OCI-LY3 (cell line): ENCODE data around the gene POLE4.

Experiments used
- H2AFZ ChIP-seq: fragments of 200-600, 300-600 bp; shearing (Covaris generic); 2 replicates; pipeline ENCODE4 v1.6.0; 2014; ENCODE audit warnings: antibody characterized with exemption, low read depth, low read length
- H3K27ac ChIP-seq: fragments of 200-600, 300-600 bp; sonication (generic); 2 replicates; pipeline ENCODE4 v1.5.1; 2014; ENCODE audit warnings: mild to moderate bottlenecking, low read length, moderate library complexity, mixed read lengths
- H3K27me3 ChIP-seq: fragments of 200-600, 300-600 bp; sonication (generic); 2 replicates; pipeline ENCODE4 v1.6.1; 2014; ENCODE audit warnings: low read depth, low read length, mixed read lengths
- H3K36me3 ChIP-seq: fragments of 200-600, 300-600 bp; sonication (generic); replicated peaks from 2 replicates; pipeline ENCODE3; 2014; ENCODE audit warnings: low read depth, low read length, mixed read lengths
- H3K4me1 ChIP-seq: fragments of 300-600, 200-600 bp; sonication (generic); 2 replicates; pipeline ENCODE4 v1.6.1; 2014; ENCODE audit warnings: low read length, mixed read lengths
- H3K4me2 ChIP-seq: fragments of 200-600, 300-600 bp; sonication (generic); 2 replicates; pipeline ENCODE4 v1.6.1; 2014; ENCODE audit warnings: low read length, mixed read lengths
- H3K4me3 ChIP-seq: fragments of 300-600, 200-600 bp; sonication (generic); 2 replicates; pipeline ENCODE4 v1.5.1; 2014; ENCODE audit warnings: antibody characterized with exemption, mild to moderate bottlenecking, low read length, moderate library complexity
- H3K79me2 ChIP-seq: fragments of 300-600, 200-600 bp; shearing (Covaris generic); 2 replicates; pipeline ENCODE4 v1.6.1; 2014; ENCODE audit warnings: mild to moderate bottlenecking, low read length, mixed read lengths
- H3K9ac ChIP-seq: fragments of 300-600, 200-600 bp; shearing (Covaris generic); 2 replicates; pipeline ENCODE4 v1.6.0; 2014; ENCODE audit warnings: mild to moderate bottlenecking, low read length, moderate library complexity
- H3K9me3 ChIP-seq: fragments of 200-600, 300-600 bp; shearing (Covaris generic); 2 replicates; pipeline ENCODE4 v1.6.1; 2014; ENCODE audit warnings: low read length, mixed read lengths; ENCODE audit not compliant: insufficient read depth
- H4K20me1 ChIP-seq: fragments of 200-600, 300-600 bp; sonication (generic); 2 replicates; pipeline ENCODE4 v1.6.1; 2016; ENCODE audit warnings: low read length, mixed read lengths; ENCODE audit not compliant: insufficient read depth
- EZH2phosphoT487 ChIP-seq: fragments of 200-600 bp; shearing (Covaris generic); IDR thresholded peaks from 2 replicates; pipeline ENCODE4 v1.6.1; 2018; ENCODE audit warnings: antibody characterized with exemption, mixed run types, low read depth
- TF ChIP-seq, protein P1 (sequence below): fragments of 200-600, 300-600 bp; sonication (generic); IDR thresholded peaks from 2 replicates; pipeline ENCODE4 v1.5.1; 2014; ENCODE audit warnings: antibody characterized with exemption, low read length, low read depth

POLE4 gene

GRCh38 chr2:74927621-74928020 lies 30.8 kb upstream of the POLE4 start:
- Histone ChIP-seq H3K9me3 (no peaks in the 10 kb centered on the region), H3K4me1 (no peaks in the 10 kb centered on the region), H3K27me3 (peaks cover 8% of the 10 kb centered on the region; the same call in 1 of the 2 replicates), H2AFZ (no peak overlapping the region), H3K79me2 (no peaks in the 10 kb centered on the region), H3K9ac (no peak overlapping the region), H3K4me2 (no peak overlapping the region), H4K20me1 (no peaks in the 10 kb centered on the region), H3K4me3 (no peak overlapping the region), H3K27ac (no peak overlapping the region), H3K36me3 (no peaks in the 10 kb centered on the region)
- TF ChIP-seq EZH2phosphoT487: no peak
- TF ChIP-seq, protein P1, sequence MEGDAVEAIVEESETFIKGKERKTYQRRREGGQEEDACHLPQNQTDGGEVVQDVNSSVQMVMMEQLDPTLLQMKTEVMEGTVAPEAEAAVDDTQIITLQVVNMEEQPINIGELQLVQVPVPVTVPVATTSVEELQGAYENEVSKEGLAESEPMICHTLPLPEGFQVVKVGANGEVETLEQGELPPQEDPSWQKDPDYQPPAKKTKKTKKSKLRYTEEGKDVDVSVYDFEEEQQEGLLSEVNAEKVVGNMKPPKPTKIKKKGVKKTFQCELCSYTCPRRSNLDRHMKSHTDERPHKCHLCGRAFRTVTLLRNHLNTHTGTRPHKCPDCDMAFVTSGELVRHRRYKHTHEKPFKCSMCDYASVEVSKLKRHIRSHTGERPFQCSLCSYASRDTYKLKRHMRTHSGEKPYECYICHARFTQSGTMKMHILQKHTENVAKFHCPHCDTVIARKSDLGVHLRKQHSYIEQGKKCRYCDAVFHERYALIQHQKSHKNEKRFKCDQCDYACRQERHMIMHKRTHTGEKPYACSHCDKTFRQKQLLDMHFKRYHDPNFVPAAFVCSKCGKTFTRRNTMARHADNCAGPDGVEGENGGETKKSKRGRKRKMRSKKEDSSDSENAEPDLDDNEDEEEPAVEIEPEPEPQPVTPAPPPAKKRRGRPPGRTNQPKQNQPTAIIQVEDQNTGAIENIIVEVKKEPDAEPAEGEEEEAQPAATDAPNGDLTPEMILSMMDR: no peak

GRCh38 chr2:74930811-74931486 lies 27.5 kb upstream of the POLE4 start:
- Histone ChIP-seq H4K20me1 (no peaks in the 10 kb centered on the region), H2AFZ (no peak overlapping the region), H3K27me3 (peaks cover 30% of the 10 kb centered on the region), H3K9ac (no peak overlapping the region), H3K27ac (no peak overlapping the region), H3K4me3 (no peak overlapping the region), H3K9me3 (no peaks in the 10 kb centered on the region), H3K79me2 (no peaks in the 10 kb centered on the region), H3K36me3 (no peaks in the 10 kb centered on the region), H3K4me1 (no peaks in the 10 kb centered on the region), H3K4me2 (no peak overlapping the region)
- TF ChIP-seq, protein P1: no peak
- no peak for TF ChIP-seq EZH2phosphoT487

DNA sequence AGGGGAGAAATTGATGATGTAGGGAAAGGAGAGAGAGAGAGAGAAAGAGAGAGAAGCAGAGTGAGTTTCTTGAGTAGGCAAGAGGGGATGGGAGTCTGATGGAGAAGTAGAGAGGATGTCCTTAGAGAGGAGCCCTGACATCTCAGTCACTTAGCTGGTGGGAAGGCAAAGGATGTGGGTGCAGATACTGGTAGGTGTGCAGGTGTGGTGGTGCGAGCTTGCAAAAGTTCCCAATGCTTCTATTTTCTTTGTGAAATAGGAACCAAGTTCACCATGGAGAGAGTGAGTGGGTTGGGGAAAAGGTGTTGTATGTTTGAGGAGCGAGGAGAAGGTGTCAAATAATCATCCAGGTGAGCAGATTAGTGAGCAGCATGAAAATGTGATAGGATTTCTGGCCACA lies 26.5 kb upstream of the POLE4 start:
- Histone ChIP-seq H3K4me1 (no peaks in the 10 kb centered on the region), H3K27ac (no peak overlapping the region), H3K9ac (no peak overlapping the region), H3K9me3 (no peaks in the 10 kb centered on the region), H3K36me3 (no peaks in the 10 kb centered on the region), H3K27me3 (peaks cover 39% of the 10 kb centered on the region), H3K4me2 (no peak overlapping the region), H3K4me3 (no peak overlapping the region), H4K20me1 (no peaks in the 10 kb centered on the region), H2AFZ (no peak overlapping the region), H3K79me2 (no peaks in the 10 kb centered on the region)
- no peak for TF ChIP-seq EZH2phosphoT487
- TF ChIP-seq, protein P1: no peak

DNA sequence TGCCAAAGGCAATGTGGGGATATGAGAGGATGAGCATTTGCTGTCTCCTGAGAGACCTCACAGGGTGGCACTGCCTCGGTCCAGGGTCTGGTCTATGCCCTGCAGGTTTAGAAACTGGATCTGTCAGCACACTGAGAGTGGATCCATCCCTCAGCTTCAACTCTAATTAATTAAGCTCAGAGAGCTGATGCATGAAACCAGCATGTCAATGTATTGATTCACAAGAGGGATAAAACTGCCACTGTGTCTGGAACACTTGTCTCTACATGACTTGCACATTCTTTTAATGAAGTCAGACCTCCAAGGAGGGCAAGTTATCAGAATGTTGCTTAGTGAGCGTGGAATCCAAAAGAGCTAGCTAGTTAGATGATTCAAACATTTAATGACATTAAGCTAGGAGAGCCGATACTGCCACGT lies 22.5 kb upstream of the POLE4 start:
- Histone ChIP-seq H2AFZ (no peak overlapping the region), H3K27me3 (peaks cover 41% of the 10 kb centered on the region), H3K27ac (no peak overlapping the region), H3K9ac (no peak overlapping the region), H3K4me2 (no peak overlapping the region), H3K36me3 (no peaks in the 10 kb centered on the region), H4K20me1 (no peaks in the 10 kb centered on the region), H3K79me2 (no peaks in the 10 kb centered on the region), H3K9me3 (no peaks in the 10 kb centered on the region), H3K4me3 (no peak overlapping the region), H3K4me1 (no peaks in the 10 kb centered on the region)
- TF ChIP-seq, protein P1: no peak
- no peak for TF ChIP-seq EZH2phosphoT487
